ENCODE data around the gene ARHGAP33.

- TF ChIP-seq CTCF (IDR thresholded peaks at IDR 0.05) (no peak), POLR2A (IDR thresholded peaks at IDR 0.05) (no peak)
These were observed 14.0 kb downstream of the ARHGAP33 start for GRCh38 chr19:35789195-35789977.

All from thyroid gland (tissue), 4 donors.